Hippocampal formation (tissue), 2 donors: ENCODE data around the gene ECM2.

Source experiments
- DNase-seq, 2 donors: peaks; one replicate each; lab custom pipeline; 2025; lab: John Stamatoyannopoulos, UW

ECM2 gene

GRCh38 chr9:92463984-92464383 is 71.8 kb downstream of the ECM2 start:
- DNase-seq: no peak

- no peak for DNase-seq
These were observed 72.4 kb downstream of the ECM2 start for GRCh38 chr9:92463387-92463786.

GRCh38 chr9:92457576-92457975 is 78.2 kb downstream of the ECM2 start:
- no peak for DNase-seq

GRCh38 chr9:92455217-92455616 is 80.6 kb downstream of the ECM2 start:
- DNase-seq: no peak

- no peak for DNase-seq
These were observed 89.3 kb downstream of the ECM2 start for GRCh38 chr9:92446536-92446935.
